ENCODE results near the gene HIPK2.

Gene HIPK2

DNA sequence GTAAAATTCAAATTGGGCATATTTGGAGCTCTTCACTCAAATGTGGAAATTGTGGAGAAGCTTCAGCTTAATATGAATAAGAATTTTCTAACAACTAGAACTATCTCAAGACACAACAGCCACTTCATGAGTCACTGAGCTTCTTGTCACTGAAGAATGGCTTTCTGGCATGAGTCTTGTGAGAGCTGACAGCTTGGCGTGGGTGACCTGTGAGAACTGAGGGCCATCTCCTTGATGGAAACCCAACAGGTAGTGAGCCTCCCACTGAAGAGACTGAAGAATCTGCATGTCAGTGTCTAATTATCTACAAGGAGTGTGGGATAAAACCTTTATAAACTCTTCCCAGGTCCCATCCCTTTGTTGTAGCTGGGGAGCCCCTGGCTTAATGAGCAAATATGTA, 188.3 kb downstream of the HIPK2 start:
- DNase-seq (ENCODE audit: insufficient read length, low spot score) (no peak), FAIRE-seq (no peak)
- TF ChIP-seq, protein P1, sequence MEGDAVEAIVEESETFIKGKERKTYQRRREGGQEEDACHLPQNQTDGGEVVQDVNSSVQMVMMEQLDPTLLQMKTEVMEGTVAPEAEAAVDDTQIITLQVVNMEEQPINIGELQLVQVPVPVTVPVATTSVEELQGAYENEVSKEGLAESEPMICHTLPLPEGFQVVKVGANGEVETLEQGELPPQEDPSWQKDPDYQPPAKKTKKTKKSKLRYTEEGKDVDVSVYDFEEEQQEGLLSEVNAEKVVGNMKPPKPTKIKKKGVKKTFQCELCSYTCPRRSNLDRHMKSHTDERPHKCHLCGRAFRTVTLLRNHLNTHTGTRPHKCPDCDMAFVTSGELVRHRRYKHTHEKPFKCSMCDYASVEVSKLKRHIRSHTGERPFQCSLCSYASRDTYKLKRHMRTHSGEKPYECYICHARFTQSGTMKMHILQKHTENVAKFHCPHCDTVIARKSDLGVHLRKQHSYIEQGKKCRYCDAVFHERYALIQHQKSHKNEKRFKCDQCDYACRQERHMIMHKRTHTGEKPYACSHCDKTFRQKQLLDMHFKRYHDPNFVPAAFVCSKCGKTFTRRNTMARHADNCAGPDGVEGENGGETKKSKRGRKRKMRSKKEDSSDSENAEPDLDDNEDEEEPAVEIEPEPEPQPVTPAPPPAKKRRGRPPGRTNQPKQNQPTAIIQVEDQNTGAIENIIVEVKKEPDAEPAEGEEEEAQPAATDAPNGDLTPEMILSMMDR (IDR thresholded peaks at IDR 0.05; ENCODE audit: insufficient read depth, missing control alignments): no peak

DNA sequence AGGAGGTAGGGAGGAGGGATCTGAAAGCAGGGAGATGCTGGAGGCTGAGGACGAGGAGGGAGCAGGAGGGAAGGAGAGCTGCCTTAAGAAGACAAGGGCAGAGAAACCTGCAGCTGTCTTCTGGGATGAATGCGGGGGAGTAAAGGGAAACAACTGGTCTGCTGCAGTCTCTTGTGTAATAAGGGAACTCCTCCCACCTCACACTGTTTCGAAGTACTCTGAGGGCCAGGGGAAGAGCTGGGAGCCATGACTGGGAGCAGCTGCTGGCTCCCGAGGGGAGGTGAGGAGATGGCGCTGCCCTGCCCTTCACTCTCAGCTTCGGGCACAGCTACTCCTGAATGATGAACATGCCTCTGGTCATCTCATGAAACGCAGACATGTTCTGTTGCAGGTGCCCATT, 189.2 kb downstream of the HIPK2 start:
- TF ChIP-seq, protein P1 (IDR thresholded peaks at IDR 0.05; ENCODE audit: insufficient read depth, missing control alignments): no peak
- no peak for DNase-seq (ENCODE audit: insufficient read length, low spot score)
- FAIRE-seq: no peak

DNA sequence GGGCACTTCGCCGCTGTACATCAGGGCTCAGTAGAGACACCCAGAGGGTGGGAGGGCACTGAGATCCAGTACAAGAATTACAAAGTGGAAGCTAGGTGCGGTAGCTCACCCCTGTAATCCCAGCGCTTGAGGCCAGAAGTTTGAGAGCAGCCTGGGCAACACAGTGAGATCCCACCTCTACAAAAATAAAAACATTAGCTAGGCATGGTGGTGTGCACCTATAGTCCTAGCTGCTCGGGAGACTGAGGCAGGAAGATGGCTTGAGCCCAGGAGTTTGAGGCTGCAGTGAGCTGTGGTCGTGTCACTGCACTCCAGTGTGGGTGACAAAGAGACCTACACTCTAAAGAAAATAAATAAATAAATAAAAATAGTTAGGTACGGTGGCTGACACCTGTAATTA, 190.3 kb downstream of the HIPK2 start:
- DNase-seq (ENCODE audit: insufficient read length, low spot score): no peak
- TF ChIP-seq, protein P1 (IDR thresholded peaks at IDR 0.05; ENCODE audit: insufficient read depth, missing control alignments): no peak
- FAIRE-seq: no peak

DNA sequence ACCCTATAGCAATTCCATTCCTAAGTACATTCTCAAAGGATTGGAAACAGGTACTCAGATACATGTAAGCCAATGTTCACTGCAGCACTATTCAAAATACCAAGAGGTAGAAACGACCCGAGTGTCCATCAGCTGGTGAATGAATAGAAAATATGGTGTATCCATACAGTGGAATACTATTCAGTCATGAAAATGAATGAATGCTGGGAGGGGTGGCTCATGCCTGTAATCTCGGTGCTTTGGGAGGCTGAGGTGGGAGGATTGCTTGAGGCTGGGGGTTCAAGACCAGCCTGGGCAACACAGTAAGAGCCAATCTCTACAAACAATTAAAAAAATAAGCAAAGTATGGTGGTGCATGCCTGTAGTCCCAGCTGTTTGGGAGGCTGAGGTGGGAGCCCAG, 191.5 kb downstream of the HIPK2 start:
- TF ChIP-seq, protein P1 (IDR thresholded peaks at IDR 0.05; ENCODE audit: insufficient read depth, missing control alignments): no peak
- no peak for DNase-seq (ENCODE audit: insufficient read length, low spot score)
- no peak for FAIRE-seq

DNA sequence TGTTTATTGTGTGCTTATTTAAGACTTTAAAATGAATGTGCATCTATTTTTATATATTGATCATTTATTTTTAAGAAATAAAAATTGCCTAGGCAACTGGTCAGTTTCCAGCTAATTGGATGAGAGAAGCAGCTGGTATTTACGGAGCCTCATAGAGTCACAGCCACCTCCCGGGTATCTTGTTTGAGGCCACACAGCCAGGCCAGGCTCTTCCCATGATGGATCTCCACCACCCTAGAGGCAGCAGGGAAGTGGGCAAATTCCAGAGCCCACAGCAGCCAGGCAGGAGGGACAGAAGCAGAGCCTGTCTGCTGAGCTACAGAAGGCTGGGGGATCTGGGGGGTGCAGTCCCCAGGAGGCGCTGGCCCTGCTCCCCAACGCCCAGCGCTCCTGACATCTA, 192.8 kb downstream of the HIPK2 start:
- FAIRE-seq (no peak), DNase-seq (ENCODE audit: insufficient read length, low spot score) (no peak)
- TF ChIP-seq, protein P1 (IDR thresholded peaks at IDR 0.05; ENCODE audit: insufficient read depth, missing control alignments): no peak

DNA sequence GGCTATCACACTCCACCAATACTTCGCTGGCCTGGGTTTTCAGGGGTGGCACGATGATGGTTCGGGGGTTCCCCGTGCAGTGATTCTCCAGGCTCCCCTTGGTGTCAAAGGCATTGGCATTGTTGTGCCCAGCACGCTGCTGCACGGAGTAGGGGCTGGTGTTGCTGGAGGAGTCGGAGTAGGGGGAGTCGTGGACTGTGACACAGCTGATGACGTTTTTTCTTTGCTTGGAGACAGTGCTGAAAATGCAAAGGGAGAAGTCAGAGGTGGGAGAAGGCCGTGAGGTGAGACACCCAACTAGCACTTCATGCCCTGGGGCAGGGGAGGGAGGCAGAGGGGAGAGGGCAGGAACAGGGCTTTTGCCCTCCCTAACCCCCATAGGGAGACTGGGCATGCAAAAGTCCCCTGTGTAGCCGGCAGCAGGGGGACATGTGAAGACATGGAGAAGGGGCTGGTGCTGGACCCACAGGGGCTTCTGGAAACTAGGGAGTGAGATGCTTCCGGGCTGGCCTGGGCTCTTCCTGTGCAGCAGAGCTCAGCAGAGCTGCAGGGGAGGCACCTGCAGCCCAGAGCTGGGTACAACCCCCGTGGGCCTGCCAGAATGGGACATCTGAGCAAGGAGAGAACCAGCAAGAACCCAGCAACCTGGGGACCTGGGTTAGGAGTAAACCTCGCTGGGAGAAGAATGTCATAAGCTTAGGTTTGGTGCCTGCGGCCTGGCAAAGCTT, 193.8 kb downstream of the HIPK2 start:
- FAIRE-seq: no peak
- no peak for DNase-seq (ENCODE audit: insufficient read length, low spot score)
- TF ChIP-seq, protein P1 (IDR thresholded peaks at IDR 0.05; ENCODE audit: insufficient read depth, missing control alignments): no peak

DNA sequence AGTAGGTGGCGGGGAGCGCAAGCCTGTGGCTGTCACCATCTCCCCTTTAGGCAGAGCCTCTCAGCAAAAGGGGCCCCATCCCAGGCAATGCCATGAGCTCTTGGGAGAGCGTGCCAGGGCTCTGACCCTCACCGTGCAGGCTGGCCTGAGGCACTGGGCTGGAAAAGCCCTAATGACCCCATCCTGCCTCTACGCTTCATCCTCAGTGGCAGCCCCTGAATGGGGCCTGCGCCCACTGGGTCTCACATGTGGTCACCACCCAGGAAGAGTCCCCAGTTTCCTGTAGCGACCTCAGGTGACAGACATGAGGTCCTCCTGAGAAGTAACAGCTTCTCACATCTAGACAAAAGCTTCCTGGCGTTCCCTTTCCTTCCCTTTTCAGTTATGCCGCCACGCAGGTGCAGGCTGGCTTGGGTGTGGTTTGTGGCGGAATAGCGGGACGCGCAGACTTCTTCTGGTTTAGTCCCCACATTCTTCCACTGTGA, 195.1 kb downstream of the HIPK2 start:
- FAIRE-seq: no peak
- TF ChIP-seq, protein P1 (IDR thresholded peaks at IDR 0.05; ENCODE audit: insufficient read depth, missing control alignments): no peak
- no peak for DNase-seq (ENCODE audit: insufficient read length, low spot score)

All from D721Med (cell line).